C1 segment of cervical spinal cord (tissue), 14 donors: ENCODE data around the gene CYSTM1.
"Not testable (repeated sequence)": the region's sequence is repeated elsewhere in the genome, so short reads cannot be mapped to it uniquely, and the experiment has no call there.

Experiments used
- DNase-seq, 14 donors: peaks; one replicate each; lab custom pipeline; 2025; lab: John Stamatoyannopoulos, UW

The CYSTM1 gene

DNA sequence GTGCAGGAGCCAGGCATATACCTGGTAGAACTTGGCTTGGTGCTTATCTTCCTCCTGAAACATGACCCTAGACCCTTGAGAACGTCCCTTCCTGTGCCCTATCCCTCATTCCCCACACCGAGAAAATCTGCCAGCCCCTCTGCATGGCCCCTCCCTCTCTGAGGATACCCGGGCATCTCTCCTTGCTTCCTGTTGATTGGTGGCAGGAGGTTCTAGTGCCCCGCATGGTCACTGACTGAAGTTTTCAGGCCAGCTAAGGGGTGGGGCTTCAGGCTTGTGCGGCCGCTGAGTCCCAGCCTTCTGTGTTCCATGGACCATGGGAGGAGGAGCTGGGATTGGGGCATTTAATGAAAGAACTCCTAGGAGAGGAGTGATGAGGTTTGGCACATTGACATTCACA, 26.5 kb upstream of the CYSTM1 start:
- DNase-seq = peak in 1 of 14 donors; percentile 17

DNA sequence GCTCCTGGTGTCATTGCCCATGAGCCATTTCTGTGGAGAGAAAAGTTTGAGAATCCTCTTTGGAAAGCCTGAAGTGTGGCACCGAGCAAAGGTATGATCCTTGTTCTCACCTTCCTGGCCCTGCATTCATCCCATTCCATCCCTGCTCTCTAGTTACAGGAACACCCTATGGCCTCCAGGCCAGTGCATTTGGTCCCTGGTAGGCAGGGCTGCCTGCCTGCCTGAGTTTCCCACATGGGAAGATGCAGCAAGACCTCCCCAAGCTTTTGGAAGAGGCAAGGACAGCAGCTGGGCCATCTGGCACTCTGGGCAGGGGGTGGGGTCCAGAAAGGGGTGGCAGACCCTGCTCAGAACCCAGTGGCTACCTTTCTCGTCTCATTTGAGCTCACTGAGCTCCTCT, 24.8 kb upstream of the CYSTM1 start:
- DNase-seq = no peak

DNA sequence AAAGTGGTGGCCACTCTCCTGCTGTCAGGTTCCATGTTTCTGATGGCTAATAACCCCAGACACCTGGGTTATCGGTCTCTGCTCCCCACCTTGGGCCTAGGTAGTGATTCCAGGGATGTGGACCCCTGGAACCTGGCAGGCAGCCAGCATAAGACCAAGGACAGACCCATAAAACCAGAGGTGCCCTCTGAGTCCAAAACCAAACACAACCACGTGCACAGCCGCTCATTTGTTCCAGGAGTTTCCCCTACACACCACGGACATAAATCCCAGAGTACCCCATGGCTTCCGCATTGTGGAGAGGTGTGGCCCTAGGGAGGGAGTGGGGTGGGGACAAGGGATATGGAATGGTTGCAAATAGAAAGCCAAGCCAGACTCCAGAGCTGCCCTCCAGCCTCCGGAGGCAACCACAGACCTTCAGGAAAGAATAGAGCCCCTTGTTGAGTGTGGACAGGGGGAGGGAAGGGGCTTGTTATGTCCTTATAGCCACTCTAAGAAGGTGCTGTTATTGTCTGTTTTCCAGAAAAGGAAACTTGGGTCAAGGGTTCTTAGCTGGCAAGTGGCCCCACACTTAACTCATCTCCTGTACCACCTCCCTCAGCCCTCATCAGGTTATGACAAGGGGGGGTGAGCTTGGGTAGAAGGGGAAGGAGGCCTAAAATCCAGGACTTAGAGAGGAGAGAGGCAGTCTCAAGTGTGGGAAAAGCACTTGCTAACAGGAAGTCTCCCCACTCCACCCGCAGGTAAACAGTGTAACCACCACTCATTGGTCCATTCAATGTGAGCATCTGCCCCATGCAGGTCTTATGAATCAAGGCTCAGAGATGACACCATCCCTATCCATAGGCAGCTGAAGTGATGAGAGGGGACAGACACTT, 23.6 kb upstream of the CYSTM1 start:
- no peak for DNase-seq

DNA sequence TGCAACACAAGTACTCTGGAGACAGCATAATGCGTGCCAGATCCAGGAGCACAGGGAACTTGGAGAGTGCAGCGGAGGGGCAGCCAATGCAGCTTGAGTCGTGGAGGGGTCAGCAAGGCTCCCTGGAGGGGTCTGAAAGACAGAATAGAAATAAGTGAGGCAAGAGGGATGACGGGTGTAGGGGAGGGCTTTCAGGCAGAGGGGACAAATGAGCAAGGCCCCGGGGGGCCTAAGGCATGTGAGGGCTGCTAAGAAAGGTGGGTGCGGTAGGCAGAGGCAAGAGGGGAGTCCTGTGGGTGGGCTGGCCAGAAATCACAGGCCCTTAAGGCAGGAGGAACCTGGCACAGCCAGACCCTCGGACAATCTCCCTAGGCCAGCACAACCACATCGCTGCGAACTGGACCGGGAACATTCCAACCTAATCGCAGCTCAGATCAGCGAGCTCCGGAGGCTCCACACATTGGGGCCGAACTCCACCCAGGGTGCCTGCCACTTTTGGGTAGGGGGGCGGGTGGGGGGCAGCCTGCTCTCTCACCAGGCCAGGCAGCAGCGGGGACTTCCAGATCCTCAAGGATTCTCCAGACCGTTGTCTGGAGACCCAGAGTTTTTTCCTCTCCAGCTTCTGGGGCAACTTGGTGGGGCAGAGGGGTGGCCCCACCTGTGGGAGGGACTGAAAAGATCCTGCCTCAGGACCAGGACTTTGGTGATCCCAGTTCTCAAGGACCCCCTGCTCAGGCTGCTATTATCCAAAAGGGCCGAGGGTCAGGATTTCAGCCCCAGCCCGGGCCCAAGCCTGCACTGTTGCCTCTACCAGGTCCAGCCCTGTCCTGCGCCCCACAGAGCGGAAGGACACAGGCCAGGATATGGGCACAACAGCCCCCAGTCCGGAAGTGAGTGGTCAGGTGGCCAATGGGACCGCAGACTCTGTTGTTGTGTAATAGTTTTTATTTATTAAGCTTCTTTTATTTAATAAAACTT, 22.7 kb upstream of the CYSTM1 start:
- DNase-seq = no peak

DNA sequence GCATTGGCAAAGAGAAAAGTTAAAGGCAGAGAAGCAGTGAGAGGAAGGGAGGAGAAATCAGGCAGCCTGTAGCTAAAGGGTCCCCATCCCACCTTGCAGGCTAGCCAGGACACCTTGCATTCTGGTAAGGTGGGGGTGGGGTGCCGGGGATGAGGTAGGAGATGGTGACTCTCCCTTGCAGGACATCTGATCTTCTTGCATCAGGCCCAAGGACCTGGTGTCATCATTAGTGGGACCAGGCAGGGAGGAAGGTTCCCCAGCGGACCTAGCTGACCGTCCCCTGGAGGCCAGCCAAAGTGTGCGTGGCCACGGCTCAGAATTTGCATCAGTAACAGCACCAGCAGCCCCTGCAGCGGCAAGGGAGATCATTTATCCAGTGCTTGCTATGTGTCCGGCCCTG, 21.7 kb upstream of the CYSTM1 start:
- DNase-seq = no peak

DNA sequence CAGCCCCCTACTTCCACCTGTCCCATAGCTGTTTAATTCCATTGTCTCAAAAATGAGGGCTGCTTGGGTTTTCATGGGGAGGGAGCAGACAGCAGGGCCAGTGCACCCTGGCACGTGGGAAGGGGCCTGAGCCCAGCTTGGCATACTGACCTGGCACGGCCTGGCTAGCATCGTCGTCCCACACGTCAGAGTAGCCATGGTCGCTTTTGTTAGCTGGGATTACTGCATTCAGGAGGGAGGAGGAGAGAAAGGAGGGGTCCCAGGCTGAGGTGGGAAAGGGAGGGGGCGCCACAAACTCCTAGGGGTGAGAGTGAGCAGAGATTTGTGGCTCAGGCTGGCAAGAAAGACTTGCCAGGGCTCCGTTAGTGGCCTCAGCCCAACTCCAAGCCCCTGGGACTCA, 21.1 kb upstream of the CYSTM1 start:
- peak in 5 of 14 donors; percentile 20 to 39 (median 31) for DNase-seq

DNA sequence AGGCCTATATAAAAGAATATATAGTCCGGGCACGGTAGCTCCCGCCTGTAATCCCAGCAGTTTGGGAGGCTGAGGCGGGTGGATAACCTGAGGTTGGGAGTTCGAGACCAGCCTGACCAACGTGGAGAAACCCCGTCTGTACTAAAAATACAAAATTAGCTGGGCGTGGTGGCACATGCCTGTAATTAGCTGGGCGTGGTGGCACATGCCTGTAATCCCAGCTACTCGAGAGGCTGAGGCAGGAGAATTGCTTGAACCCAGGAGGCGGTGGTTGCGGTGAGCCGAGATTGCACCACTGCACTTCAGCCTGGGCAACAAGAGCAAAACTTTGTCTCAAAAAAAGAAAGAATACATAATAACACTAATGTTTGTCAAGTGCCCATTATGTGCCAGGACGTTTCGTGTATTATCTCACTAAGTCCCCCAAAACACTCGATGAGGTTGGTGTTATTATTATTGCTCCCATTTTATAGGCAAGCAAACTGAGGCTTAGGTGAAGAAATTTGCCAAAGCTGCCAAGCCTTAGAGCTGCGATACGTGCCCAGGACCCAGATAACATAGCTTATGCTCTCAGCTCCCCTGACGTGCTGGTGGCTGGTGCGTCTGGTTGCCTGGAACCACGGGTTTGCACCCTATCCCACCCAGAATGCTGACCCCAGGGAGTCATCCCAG, 20.1 kb upstream of the CYSTM1 start:
- DNase-seq = not testable (repeated sequence)

DNA sequence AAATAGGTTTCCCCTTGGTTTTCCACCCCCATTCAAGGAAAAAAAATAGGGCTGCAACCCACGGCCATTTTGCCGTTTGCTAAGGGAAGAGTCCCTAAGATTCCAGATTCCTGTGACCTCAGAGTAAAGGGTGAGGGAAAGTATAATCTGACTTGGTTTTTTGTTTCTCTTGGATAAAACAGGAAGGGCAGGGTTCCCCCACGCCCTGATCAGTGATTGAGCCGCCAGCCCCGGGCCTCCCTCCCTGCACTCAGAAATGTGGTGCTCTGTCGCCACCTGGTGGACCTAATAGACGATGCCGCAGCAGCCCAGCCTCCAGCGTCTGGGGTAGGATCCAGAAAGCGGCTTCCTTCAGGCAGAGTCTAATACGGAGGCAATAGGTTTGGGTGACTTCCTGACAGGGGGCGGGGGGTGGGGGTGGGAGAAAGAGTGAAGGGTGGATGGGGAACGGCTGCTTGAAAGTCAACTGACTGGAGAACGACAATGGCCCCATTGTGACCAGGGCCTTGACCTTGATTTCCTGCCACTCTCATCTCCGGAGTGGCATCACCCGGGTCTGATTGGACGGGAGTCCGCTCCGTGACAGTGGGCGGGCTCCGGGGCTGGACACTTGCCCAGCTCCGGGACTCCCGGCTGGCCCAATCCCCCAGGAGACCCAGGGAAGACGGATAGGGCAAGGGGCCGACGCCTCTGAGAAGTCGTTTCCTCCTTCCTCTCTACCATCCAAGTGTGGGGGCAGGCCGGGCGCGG, 17.8 kb upstream of the CYSTM1 start:
- peak; percentile 29 to 98 (median 94) for DNase-seq

DNA sequence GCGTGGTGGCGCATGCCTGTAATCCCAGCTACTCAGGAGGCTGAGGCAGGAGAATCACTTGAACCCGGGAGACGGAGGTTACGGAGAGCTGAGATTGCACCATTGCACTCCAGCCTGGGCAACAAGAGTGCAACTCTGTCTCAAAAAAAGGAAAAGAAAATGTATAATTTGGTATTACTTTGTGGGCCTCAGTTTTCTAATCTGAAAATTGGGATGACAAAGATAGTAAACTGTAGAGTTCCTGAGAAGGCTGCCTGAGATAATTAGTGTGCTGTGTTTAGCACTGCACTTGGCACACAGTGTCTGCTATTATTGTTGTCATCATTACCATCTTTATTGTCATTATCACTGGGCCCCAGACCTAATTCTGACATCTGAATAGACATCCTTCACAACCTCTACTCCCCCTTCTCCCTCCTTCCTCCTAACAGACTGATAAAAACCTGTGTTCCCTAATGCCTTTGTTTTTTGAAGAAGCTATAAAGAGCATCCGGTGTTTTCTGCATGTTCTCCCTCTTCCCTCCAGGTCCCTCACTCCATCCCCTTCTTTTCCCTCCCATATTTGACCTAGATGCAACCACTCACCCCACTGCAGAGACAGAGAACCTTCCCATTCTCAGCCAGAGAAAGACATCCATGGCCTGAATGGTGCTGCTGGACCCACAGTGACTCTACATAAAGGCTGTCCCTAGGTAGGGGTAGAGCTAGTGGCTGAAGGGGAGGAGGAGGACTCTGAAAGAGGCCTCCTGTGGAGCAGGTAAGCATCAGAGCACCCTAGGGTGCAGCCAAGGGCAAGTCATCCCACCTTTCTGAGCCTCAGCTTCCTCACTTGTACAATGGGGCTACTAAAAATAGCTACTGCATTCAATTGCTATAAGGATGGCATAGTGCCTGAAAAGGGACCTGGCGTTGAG, 15.7 kb upstream of the CYSTM1 start:
- no peak for DNase-seq

DNA sequence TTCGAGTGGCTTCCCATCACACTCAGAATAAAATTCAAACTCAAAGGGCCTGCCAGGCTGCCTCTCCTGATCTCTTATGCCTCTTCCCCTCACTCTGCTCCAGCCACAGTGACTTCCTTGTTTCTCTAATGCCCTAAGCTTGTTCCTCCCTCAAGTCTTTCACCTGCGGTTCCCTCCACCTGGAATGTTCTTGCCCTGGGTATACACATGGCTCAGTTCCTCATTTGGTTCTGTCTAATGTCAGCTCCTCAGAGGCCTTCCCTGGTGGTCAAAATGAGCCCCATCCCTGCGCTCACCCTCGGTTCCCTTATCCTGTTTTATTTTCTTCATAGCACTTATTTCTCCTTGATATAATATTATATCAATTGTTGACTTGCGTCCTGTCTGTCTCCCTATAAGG, 12.7 kb upstream of the CYSTM1 start:
- no peak for DNase-seq

DNA sequence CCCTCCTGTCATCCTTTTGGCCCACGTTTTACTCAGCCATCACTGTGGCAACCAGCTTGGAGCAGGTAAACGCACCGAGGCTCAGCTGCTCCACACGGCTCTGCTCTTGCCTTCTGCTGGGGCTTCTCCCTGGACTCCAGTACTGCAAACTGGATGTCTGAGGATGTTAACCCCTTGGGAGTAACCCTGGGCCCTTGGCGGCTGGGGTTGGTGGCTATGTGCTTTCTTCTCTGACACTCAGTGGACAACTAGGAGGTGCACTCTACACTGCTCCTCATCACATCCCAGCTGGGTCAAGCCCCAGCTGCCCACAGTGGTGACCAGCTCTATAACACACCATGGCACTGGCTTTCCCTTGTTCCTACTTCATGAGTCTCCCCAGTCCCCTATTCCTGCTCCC, 12.2 kb upstream of the CYSTM1 start:
- DNase-seq = no peak

DNA sequence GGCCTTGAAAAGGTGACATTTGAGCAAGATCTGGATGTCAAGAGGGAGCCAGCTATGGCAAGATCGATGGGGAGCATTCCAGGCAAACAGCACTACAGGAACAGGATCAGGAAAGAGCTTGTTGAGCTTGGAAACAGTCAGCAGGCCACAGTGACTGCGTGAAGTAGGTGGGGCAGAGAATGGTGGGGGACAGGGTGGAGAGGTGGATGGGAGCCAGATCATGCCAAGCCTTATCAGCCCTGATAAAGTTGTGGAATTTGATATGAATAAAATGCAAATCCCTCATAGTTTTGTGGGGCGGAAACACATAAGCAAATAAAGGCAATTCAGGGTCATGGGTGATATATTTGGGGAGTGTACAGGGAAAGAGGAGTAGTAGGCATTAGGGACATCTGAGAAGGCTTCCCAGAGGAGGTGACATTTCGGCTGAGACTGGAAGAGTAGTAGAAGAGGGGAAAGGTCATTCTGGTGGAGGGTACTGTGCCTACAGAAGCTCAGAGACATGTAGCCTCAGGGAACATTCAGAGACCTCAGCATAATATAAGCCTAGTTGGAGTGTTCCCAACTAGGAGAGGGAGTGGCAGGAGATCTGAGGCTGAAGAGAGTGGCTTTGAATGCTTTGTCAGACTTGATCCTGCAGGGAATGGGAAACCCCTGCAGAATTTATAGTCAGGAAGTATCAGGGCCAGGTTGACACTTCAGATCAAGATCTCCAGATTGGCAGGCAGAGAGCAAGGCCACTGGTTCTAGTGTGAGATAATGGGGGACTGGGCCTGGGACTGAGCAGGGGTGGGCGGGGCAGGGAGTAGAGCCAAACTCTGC, 9.7 kb upstream of the CYSTM1 start:
- DNase-seq = no peak

DNA sequence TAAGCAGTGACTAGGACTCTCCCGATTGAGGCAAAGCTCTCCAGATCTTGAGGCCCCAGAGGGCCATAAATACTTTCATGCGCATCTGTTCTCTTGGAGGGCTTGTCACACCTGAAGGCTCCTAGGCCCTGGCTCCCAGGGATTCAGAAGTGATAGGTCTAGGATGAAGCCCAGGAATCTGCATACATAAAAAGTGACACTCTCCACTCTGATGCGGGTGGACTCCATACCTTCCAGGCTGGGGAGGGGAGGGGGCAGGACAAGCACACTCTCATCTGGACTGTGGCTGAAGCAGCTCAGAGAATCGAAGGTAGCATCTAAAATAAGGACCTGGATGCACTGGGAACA, 9.1 kb upstream of the CYSTM1 start:
- DNase-seq = no peak

DNA sequence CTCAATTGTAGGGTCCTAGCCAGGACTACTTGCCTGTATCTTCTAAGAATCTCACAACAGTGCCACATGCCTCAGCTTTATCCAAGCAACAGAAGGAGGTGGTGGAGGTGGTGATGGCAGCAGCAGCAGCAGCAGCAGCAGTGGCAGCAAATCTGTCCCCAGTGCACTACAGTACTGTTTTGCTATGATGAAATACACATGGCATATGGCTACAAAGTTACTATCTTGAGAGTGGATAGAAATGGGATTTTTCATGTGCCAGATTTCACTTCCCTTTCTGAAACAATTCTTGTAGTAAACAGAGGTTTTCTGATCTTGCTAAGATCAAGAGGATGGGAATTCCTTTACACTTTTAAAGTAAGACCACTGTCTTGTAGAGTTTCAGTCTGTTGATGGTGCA, 8.1 kb upstream of the CYSTM1 start:
- DNase-seq = no peak

DNA sequence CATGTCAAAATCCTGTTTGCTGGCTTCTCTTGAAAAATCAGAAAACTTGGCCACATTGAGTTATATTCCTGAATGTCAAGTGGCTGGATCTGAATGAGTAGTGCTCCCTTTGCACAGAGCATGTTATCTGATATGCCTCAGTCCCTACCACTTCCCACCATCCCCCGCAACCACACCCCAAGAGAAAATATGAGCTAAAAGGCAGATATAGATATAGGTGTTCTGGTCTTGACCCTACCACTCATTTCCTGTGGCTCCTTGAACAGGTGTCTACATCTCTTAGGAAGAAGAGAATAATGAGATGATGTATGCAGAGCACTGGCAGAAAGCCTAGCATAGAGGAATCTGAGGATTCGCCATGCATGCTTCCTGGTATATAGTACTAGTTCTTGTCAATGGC, 6.6 kb upstream of the CYSTM1 start:
- no peak for DNase-seq

DNA sequence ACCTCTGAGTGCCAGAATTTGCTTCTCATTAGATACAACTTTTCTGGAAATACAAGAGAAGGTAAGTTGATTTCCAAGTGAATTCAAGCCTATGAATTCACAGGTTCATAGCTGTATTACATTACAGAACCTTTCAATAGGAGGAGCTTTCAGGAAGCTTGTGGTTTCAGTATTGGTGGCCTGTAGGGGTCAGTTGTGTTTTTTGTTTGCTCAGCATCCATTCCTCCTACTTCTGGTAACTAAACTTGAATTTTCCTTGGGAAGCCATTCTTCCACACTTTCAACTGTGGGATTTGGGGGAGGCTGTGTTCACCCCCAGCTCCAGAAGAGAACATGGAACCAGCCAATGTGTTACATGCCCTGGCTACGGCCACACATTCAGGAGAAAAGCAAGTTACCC, 5.6 kb upstream of the CYSTM1 start:
- DNase-seq = no peak

DNA sequence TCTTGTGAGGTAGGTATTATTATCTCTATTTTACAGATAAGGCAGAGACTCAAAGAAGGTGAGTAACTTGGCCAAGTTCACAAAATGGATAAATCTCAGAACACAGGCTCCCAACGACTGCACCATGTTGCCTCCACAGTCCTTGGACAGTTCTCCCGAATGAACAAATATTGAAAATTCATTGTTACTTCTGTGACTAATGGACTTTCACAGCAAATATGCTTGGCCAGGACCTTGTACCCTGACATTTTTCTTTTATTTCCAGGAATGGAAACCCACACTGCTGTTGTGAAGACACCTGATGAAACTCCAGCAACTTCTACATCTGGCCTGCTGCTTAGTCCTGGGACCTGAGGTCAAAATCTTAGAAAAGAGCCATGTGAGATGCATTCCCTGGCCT, 2.5 kb upstream of the CYSTM1 start:
- DNase-seq = no peak

DNA sequence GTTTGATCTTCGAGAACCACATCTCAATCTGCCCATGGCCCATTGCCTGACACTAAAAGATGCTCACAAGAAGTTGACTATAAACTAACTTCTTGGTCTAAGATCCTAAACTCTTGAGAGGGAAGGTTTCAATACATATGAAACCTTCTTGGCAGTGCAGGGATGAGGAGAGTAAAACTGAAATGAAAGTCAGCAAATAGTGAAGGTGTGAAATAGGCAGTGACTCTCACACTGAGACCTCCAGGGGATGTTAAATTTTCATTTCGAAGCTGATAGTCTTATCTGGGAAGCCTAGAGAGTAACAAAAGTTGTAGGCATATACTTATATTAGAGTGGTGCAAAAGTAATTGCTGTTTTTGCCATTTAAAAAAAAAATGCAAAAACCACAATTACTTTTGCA, 974 bp upstream of the CYSTM1 start:
- no peak for DNase-seq

DNA sequence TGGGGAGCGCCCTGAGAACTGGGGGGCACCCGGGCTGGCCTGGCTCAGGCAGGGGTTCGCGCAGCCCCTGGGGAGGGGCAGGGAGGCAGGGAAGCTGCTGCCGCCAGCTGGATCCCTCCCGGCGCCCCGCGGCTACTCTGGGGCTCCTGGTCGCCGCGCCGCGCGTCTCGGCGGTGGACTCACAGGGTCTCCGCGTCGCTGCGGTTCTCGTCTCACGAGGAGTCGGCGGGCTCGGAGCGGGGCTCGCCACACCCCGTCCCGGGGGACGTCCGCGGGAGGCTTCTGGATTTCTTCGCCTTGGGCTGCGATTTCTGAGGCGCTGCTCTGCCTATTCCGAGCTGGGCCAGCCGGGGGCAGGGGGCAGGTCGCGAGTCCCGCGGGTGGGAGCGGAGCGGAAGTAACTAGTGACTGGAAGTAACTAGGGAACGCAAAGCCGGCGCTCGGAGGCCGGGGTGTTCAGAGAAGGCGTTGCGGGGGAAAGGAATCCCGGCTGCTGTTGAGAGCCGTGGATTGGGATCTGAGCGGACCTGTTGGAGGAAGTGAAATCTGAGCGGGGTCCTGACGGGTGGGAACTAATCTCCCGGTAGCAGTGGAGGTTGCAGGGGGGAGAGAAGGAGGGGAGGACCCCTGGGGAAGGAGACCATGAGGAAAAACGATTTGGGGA, 511 bp downstream of the CYSTM1 start:
- DNase-seq = peak in 11 of 14 donors; percentile 32 to 71 (median 61)
